SK-N-SH (cell line): Measurements from ENCODE around the gene PKN1. TPM values are rescaled to one million over a fixed set of nuclear protein-coding genes. Genes with fewer than 3 reads are reported as not detected.

Experiments used
- CTCF ChIA-PET: fragments of 300-600, 350-600 bp; formaldehyde crosslinking; extraction: SDS; loops from one replicate; lab custom pipeline; 2021; lab: Yijun Ruan, JAX
- POLR2A ChIA-PET: fragments of 350-600 bp; sonication (Branson Sonifier 250); formaldehyde crosslinking; extraction: SDS; loops from one replicate; lab custom pipeline; 2020; ENCODE audit warnings: antibody characterized with exemption, inconsistent platforms; lab: Yijun Ruan, JAX
- DNase-seq: peaks from one replicate; pipeline ENCODE4 v3.0.0; 2012
- H2AFZ ChIP-seq: fragments of 200-600 bp; sonication (generic); 2 replicates; pipeline ENCODE4 v1.8.1; 2016; ENCODE audit warnings: antibody characterized with exemption, mild to moderate bottlenecking, low read depth
- H3F3A ChIP-seq: fragments of 200-600 bp; sonication (generic); replicated peaks from 2 replicates; pipeline ENCODE3; 2016; ENCODE audit warnings: antibody characterized with exemption, mild to moderate bottlenecking; ENCODE audit not compliant: insufficient read depth
- H3K27ac ChIP-seq, 2 experiments: fragments of 200-500 bp in 1 of 2; fragments of 200-600 bp in 1 of 2; sonication (Bioruptor generic) in 1 of 2; sonication (generic), shearing (Covaris generic) in 1 of 2; 2 replicates each; pipeline versions ENCODE4 v1.5.1 to v1.6.1; 2014 to 2016; ENCODE audit warnings: low read depth in 2 of 2, inconsistent platforms in 1 of 2, low read length in 1 of 2, mild to moderate bottlenecking in 1 of 2, mixed read lengths in 1 of 2
- H3K27me3 ChIP-seq: fragments of 200-600 bp; sonication (generic), shearing (Covaris generic); 2 replicates; pipeline ENCODE4 v1.6.1; 2016; ENCODE audit warnings: mixed run types; ENCODE audit not compliant: insufficient read depth
- H3K36me3 ChIP-seq, 2 experiments: fragments of 200-500 bp in 1 of 2; fragments of 200-600 bp in 1 of 2; sonication (Bioruptor generic) in 1 of 2; sonication (generic) in 1 of 2; replicated peaks in 1 of 2; 2 replicates each; pipeline versions ENCODE3 to v1.5.1; 2014 to 2016; ENCODE audit warnings: low read length in 1 of 2, mild to moderate bottlenecking in 1 of 2; ENCODE audit not compliant: insufficient read depth in 2 of 2, control insufficient read depth in 1 of 2
- H3K4me1 ChIP-seq, 2 experiments: fragments of 200-500 bp in 1 of 2; fragments of 200-600 bp in 1 of 2; sonication (Bioruptor generic) in 1 of 2; sonication (generic), shearing (Covaris generic) in 1 of 2; 2 replicates each; pipeline versions ENCODE4 v1.5.1 to v1.6.1; 2014 to 2016; ENCODE audit warnings: low read depth in 1 of 2, low read length in 1 of 2, mixed run types in 1 of 2; ENCODE audit not compliant: insufficient read depth in 2 of 2, control insufficient read depth in 1 of 2
- H3K4me2 ChIP-seq: fragments of 200-600 bp; sonication (generic), shearing (Covaris generic); 2 replicates; pipeline ENCODE4 v1.6.1; 2017; ENCODE audit warnings: mixed run types
- H3K4me3 ChIP-seq, 2 experiments: fragments of 200-500 bp in 1 of 2; fragments of 200-600 bp in 1 of 2; sonication (Bioruptor generic) in 1 of 2; sonication (generic), shearing (Covaris generic) in 1 of 2; 2 replicates each; pipeline versions ENCODE4 v1.5.1 to v1.8.1; 2014 to 2016; ENCODE audit warnings: low read depth in 2 of 2, inconsistent platforms in 1 of 2, low read length in 1 of 2, mild to moderate bottlenecking in 1 of 2, mixed read lengths in 1 of 2, moderate library complexity in 1 of 2
- H3K79me2 ChIP-seq: fragments of 200-600 bp; sonication (generic); 2 replicates; pipeline ENCODE4 v1.8.1; 2017; ENCODE audit warnings: mild to moderate bottlenecking; ENCODE audit not compliant: insufficient read depth
- H3K9ac ChIP-seq: fragments of 200-600 bp; sonication (generic); 2 replicates; pipeline ENCODE4 v1.6.1; 2017; ENCODE audit warnings: mixed run types
- H3K9me2 ChIP-seq: fragments of 200-600 bp; sonication (generic); 2 replicates; pipeline ENCODE4 v1.6.1; 2017; ENCODE audit warnings: mixed run types
- H3K9me3 ChIP-seq: fragments of 200-600 bp; sonication (generic); 2 replicates; pipeline ENCODE4 v1.6.1; 2017; ENCODE audit warnings: mixed run types, mild to moderate bottlenecking, moderate library complexity
- H4K20me1 ChIP-seq: fragments of 200-600 bp; sonication (generic); 2 replicates; pipeline ENCODE4 v1.6.1; 2017; ENCODE audit warnings: mild to moderate bottlenecking, mixed run types; ENCODE audit not compliant: insufficient read depth
- CTCF ChIP-seq: fragments of 200-600 bp; sonication (generic); IDR thresholded peaks from 2 replicates; pipeline ENCODE4 v1.6.1; 2017; ENCODE audit warnings: antibody characterized with exemption, mild to moderate bottlenecking, moderate library complexity
- ELF1 ChIP-seq: IDR thresholded peaks from 2 replicates; pipeline ENCODE4 v1.4.0; 2012
- GATA2 ChIP-seq: sonication (generic); formaldehyde crosslinking; IDR thresholded peaks from 2 replicates; pipeline ENCODE4 v1.5.0; 2020; ENCODE audit warnings: mild to moderate bottlenecking, missing genetic modification reagents
- MAX ChIP-seq: IDR thresholded peaks from 2 replicates; pipeline ENCODE4 v1.4.0; 2012; ENCODE audit warnings: low read depth
- MEF2A ChIP-seq: IDR thresholded peaks from 2 replicates; pipeline ENCODE4 v1.4.0; 2012; ENCODE audit warnings: low read depth, borderline replicate concordance
- MXI1 ChIP-seq: IDR thresholded peaks from 2 replicates; pipeline ENCODE4 v1.6.1; 2012; ENCODE audit warnings: mild to moderate bottlenecking, low read depth, low read length, improper control_type of control experiment
- NRF1 ChIP-seq: IDR thresholded peaks from 2 replicates; pipeline ENCODE4 v1.6.1; 2012; ENCODE audit warnings: low read depth, mild to moderate bottlenecking, low read length
- PBX3 ChIP-seq: IDR thresholded peaks from 2 replicates; pipeline ENCODE4; 2012
- REST ChIP-seq: IDR thresholded peaks from 2 replicates; pipeline ENCODE4 v1.6.1; 2012; ENCODE audit warnings: mild to moderate bottlenecking, low read depth, low read length, moderate library complexity
- RFX5 ChIP-seq: IDR thresholded peaks from 2 replicates; pipeline ENCODE4 v1.6.1; 2012; ENCODE audit warnings: mild to moderate bottlenecking, improper control_type of control experiment, low read length
- RXRA ChIP-seq: IDR thresholded peaks from 2 replicates; pipeline ENCODE4 v1.4.0; 2012; ENCODE audit warnings: low read depth, mild to moderate bottlenecking, borderline replicate concordance
- SIN3A ChIP-seq: IDR thresholded peaks from 2 replicates; pipeline ENCODE4 v1.6.1; 2012; ENCODE audit warnings: low read depth, mild to moderate bottlenecking, low read length, moderate library complexity, borderline replicate concordance
- WGBS: methylation state at CpG from one replicate; pipeline ENCODE4 v1.1.6; 2017; ENCODE audit warnings: low lambda C conversion rate; 5-methylcytosine and 5-hydroxymethylcytosine counted together
- polyA plus RNA-seq, 3 experiments: library from polyadenylated mRNA; depleted of rRNA; stranded (reverse); fragments of >200 nt; gene quantifications; 2 replicates each; pipeline ENCODE4 v1.2.3, GENCODE V29; 2012

The PKN1 gene
- polyA plus RNA-seq, 1 of the 3 experiments (the other 2 are of a cell fraction), result 99.6 TPM

GRCh38 chr19:14507704-14508542, 74.8 kb downstream of the PKN1 start:
- Histone ChIP-seq H3K4me3 (no peak overlapping the region), H3K27me3 (no peaks in the 10 kb centered on the region), H3K9ac (peak overlapping the region; percentile 12; the same call in 1 of the 2 replicates), H2AFZ (no peak overlapping the region), H3K79me2 (no peaks in the 10 kb centered on the region), H3K9me3 (no peaks in the 10 kb centered on the region), H3K4me1 (0 out of 4 replicates have a peak, but pooled peaks cover 0 to 3% of the 10 kb centered on the region in 2 experiments), H3K9me2 (no peaks in the 10 kb centered on the region), H3K4me2 (no peak overlapping the region), H3K36me3 (no peaks in the 10 kb centered on the region), H3F3A (peaks cover 49% of the 10 kb centered on the region), H3K27ac (peak overlapping the region in 1 of 2 experiments; percentile 80; a peak in 2 of 4 replicates), H4K20me1 (no peaks in the 10 kb centered on the region)
- TF ChIP-seq GATA2 (no peak), MAX (no peak), ELF1 (no peak), CTCF (no peak), SIN3A (no peak), NRF1 (no peak), REST (no peak), MXI1 (no peak), RXRA (peak; percentile 65; the same call in 1 of the 2 replicates), RFX5 (no peak), PBX3 (peak; percentile 53), MEF2A (no peak)
- POLR2A ChIA-PET, result no interaction called here
- 55% methylated on average over 10 of the region's 12 CpGs for WGBS
- DNase-seq, result no peak
- CTCF ChIA-PET, result interaction anchor here (1.2 to 4.3 kb wide), 2 partner anchors 9 kb away, joined by 3 to 30 read pairs; partner anchors contain the start of gene DNAJB1
